CD14-positive monocyte (primary cell): ENCODE measurements around the gene DEPDC7. TPM values are rescaled to one million over a fixed set of nuclear protein-coding genes. Genes with fewer than 3 reads are reported as not detected.

ENCODE experiments used
- DNase-seq, 3 donors: peaks; one replicate each; pipeline ENCODE4 v3.0.0-alpha.2; 2011 to 2022
- H2AFZ ChIP-seq: 2 replicates; pipeline ENCODE4 v1.6.0; 2012; ENCODE audit warnings: mild to moderate bottlenecking, low read depth, low read length, inconsistent platforms; ENCODE audit not compliant: insufficient read depth, poor library complexity, severe bottlenecking
- H3K27ac ChIP-seq, 2 donors: 1 replicate in 1 of 2; 2 replicates in 1 of 2; pipeline ENCODE4 v1.5.1; 2012 to 2013; ENCODE audit warnings: low read length in 2 of 2, control low read depth in 1 of 2, inconsistent platforms in 1 of 2, low read depth in 1 of 2, mild to moderate bottlenecking in 1 of 2
- H3K27me3 ChIP-seq, 2 donors: one replicate each; pipeline versions ENCODE4 v1.6.0 to v1.6.1; 2011 to 2013; ENCODE audit warnings: low read length in 2 of 2; ENCODE audit not compliant: control insufficient read depth in 2 of 2, insufficient read depth in 2 of 2
- H3K36me3 ChIP-seq, 2 donors: replicated peaks in 1 of 2; 1 replicate in 1 of 2; 2 replicates in 1 of 2; pipeline versions ENCODE4 v1.5.1 to v1.6.1; 2012 to 2013; ENCODE audit warnings: low read length in 2 of 2, control low read depth in 1 of 2, inconsistent platforms in 1 of 2, mild to moderate bottlenecking in 1 of 2; ENCODE audit not compliant: insufficient read depth in 2 of 2, control insufficient read depth in 1 of 2
- H3K4me1 ChIP-seq, 2 donors: 1 replicate in 1 of 2; 2 replicates in 1 of 2; pipeline versions ENCODE4 v1.5.1 to v1.6.1; 2012 to 2013; ENCODE audit warnings: low read length in 2 of 2, control low read depth in 1 of 2, inconsistent platforms in 1 of 2, mild to moderate bottlenecking in 1 of 2, moderate library complexity in 1 of 2; ENCODE audit not compliant: insufficient read depth in 2 of 2, control insufficient read depth in 1 of 2
- H3K4me2 ChIP-seq: replicated peaks from 2 replicates; pipeline ENCODE3; 2012; ENCODE audit warnings: low read length, moderate library complexity, mild to moderate bottlenecking; ENCODE audit not compliant: poor library complexity, severe bottlenecking; ENCODE audit errors: extremely low read depth
- H3K4me3 ChIP-seq, 3 experiments: fragments of 200-600 bp in 1 of 3; sonication (generic) in 1 of 3; replicated peaks in 1 of 3; 1 replicate in 2 of 3; 2 replicates in 1 of 3; pipeline ENCODE4 v1.5.1; 2011 to 2013; ENCODE audit warnings: low read length in 3 of 3, mild to moderate bottlenecking in 3 of 3, control low read depth in 2 of 3, low read depth in 2 of 3, inconsistent platforms in 1 of 3, moderate library complexity in 1 of 3
- H3K79me2 ChIP-seq: 2 replicates; pipeline ENCODE4 v1.6.0; 2012; ENCODE audit warnings: mild to moderate bottlenecking, control low read depth, inconsistent platforms, low read length, moderate library complexity; ENCODE audit not compliant: insufficient read depth
- H3K9ac ChIP-seq: 2 replicates; pipeline ENCODE4 v1.6.0; 2017; ENCODE audit warnings: low read length, mild to moderate bottlenecking; ENCODE audit not compliant: insufficient read depth, poor library complexity, severe bottlenecking
- H3K9me3 ChIP-seq, 2 donors: replicated peaks in 1 of 2; 1 replicate in 1 of 2; 2 replicates in 1 of 2; pipeline versions ENCODE4 v1.5.1 to v1.6.1; 2012 to 2013; ENCODE audit warnings: low read length in 2 of 2, control low read depth in 1 of 2; ENCODE audit not compliant: control insufficient read depth in 1 of 2, insufficient read depth in 1 of 2
- H4K20me1 ChIP-seq: 2 replicates; pipeline ENCODE4 v1.6.0; 2012; ENCODE audit warnings: mild to moderate bottlenecking, low read length, control low read depth, moderate library complexity; ENCODE audit not compliant: insufficient read depth
- H3K27ac Mint-ChIP-seq, 7 donors: one replicate each; pipeline ENCODE4 v1.8.0; 2020; ENCODE audit warnings: mild to moderate bottlenecking in 7 of 7, mixed read lengths in 7 of 7, moderate library complexity in 6 of 7, inconsistent platforms in 2 of 7
- H3K27me3 Mint-ChIP-seq, 3 donors: one replicate each; pipeline ENCODE4 v1.8.0; 2021 to 2022; ENCODE audit warnings: low read depth in 3 of 3, mild to moderate bottlenecking in 3 of 3, mixed read lengths in 3 of 3, moderate library complexity in 3 of 3, inconsistent platforms in 1 of 3
- H3K36me3 Mint-ChIP-seq, 2 donors: one replicate each; pipeline ENCODE4 v1.8.0; 2020; ENCODE audit warnings: mixed read lengths in 2 of 2, inconsistent platforms in 1 of 2, mild to moderate bottlenecking in 1 of 2
- H3K4me1 Mint-ChIP-seq: one replicate; pipeline ENCODE4 v1.8.0; 2020; ENCODE audit warnings: mild to moderate bottlenecking, mixed read lengths
- H3K4me3 Mint-ChIP-seq, 2 donors: one replicate each; pipeline ENCODE4 v1.8.0; 2020; ENCODE audit warnings: mild to moderate bottlenecking in 2 of 2, mixed read lengths in 2 of 2, moderate library complexity in 1 of 2
- H3K9me3 Mint-ChIP-seq, 7 donors: one replicate each; pipeline ENCODE4 v1.8.0; 2020 to 2022; ENCODE audit warnings: mixed read lengths in 7 of 7, mild to moderate bottlenecking in 6 of 7, moderate library complexity in 6 of 7, inconsistent platforms in 2 of 7
- WGBS: methylation state at CpG from one replicate; pipeline ENCODE4 v1.1.5; 2013; ENCODE audit warnings: missing lambda C conversion rate; ENCODE audit not compliant: insufficient coverage; 5-methylcytosine and 5-hydroxymethylcytosine counted together
- intact Hi-C, 2 donors: fragments of 100-400 bp; cut with micrococcal nuclease; formaldehyde crosslinking; loops; one replicate each; pipeline versions ENCODE4 v1.15.0 to v1.15.1; 2023
- polyA plus RNA-seq, 3 donors: library from polyadenylated mRNA; depleted of rRNA in 1 of 3; unstranded in 2 of 3; stranded (reverse) in 1 of 3; fragments of 300-500 nt in 2 of 3; fragments of >200 nt in 1 of 3; fragmentation: Illumina TruSeq in 2 of 3; gene quantifications; 1 replicate in 2 of 3; 2 replicates in 1 of 3; pipeline ENCODE4 v1.2.3, GENCODE V29; 2012 to 2021
- TF ChIP-seq, protein P1 (sequence below): fragments of 200-600 bp; IDR thresholded peaks from one replicate; pipeline ENCODE4 v1.8.0; 2022; ENCODE audit warnings: antibody characterized with exemption, mild to moderate bottlenecking

The DEPDC7 gene
- polyA plus RNA-seq, 3 donors, result 0.33 to 0.55 (median 0.48) TPM

DNA sequence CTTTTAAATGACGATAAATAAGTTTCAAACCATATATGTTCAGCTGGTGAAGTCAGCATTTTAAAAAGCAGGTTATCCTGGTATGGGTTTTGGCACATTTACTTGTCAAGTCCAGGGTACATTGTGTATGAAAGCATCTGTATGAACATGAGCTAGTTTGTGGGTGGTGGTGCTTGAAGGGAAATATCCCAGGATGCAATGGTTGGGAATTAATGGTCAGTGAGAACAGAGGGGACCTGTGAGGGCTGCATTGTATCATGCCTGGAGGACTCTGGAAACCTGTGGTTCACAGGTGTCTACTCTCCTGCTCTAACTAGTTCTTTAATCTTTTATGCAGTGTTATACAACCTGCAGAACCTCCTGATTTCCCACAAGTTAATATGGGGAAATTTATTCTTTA is 5.8 kb downstream of the DEPDC7 start:
- Histone ChIP-seq H4K20me1 (no peaks in the 10 kb centered on the region), H3K4me3 (no peak overlapping the region), H3K27me3 (peaks cover 1 to 9% of the 10 kb centered on the region in 2 donors), H3K79me2 (no peaks in the 10 kb centered on the region), H3K9ac (no peak overlapping the region), H3K4me1 (peaks cover 5 to 14% of the 10 kb centered on the region in 2 donors), H3K36me3 (no peaks in the 10 kb centered on the region), H2AFZ (no peak overlapping the region), H3K9me3 (no peaks in the 10 kb centered on the region), H3K27ac (no peak overlapping the region), H3K4me2 (no peak overlapping the region)
- intact Hi-C loops, result no loop called here
- Mint-ChIP-seq H3K27me3 (peaks cover 0 to 3% (median 3%) of the 10 kb centered on the region in 3 donors), H3K36me3 (peaks cover 0 to 5% of the 10 kb centered on the region in 2 donors), H3K4me3 (no peak overlapping the region), H3K4me1 (peaks cover 12% of the 10 kb centered on the region), H3K27ac (no peak overlapping the region), H3K9me3 (no peaks in the 10 kb centered on the region)
- no peak for DNase-seq
- WGBS, result 100% methylated on average over 1 of the region's 1 CpG
- TF ChIP-seq, protein P1, sequence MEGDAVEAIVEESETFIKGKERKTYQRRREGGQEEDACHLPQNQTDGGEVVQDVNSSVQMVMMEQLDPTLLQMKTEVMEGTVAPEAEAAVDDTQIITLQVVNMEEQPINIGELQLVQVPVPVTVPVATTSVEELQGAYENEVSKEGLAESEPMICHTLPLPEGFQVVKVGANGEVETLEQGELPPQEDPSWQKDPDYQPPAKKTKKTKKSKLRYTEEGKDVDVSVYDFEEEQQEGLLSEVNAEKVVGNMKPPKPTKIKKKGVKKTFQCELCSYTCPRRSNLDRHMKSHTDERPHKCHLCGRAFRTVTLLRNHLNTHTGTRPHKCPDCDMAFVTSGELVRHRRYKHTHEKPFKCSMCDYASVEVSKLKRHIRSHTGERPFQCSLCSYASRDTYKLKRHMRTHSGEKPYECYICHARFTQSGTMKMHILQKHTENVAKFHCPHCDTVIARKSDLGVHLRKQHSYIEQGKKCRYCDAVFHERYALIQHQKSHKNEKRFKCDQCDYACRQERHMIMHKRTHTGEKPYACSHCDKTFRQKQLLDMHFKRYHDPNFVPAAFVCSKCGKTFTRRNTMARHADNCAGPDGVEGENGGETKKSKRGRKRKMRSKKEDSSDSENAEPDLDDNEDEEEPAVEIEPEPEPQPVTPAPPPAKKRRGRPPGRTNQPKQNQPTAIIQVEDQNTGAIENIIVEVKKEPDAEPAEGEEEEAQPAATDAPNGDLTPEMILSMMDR, result no peak

DNA sequence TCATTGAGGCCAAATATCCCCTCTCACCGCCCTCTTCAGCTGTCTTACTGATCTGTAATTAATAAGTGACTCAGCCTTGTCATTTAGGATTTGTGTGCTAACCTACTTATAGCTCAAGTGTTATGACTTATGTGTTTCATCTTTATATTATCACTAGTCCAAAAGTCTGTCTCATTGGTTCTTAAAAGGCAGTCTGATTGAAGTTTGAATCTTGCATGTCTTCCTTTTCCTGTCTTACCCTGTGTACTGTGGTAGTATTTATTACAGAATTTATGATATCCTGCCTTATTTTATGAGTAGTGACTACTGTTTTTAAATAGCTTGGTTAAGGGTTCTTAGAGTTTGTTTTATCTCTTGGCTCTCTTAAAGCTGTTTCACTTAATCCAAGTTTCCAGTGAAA is 6.3 kb downstream of the DEPDC7 start:
- no peaks in the 10 kb centered on the region for H3K79me2 ChIP-seq
- TF ChIP-seq, protein P1, result no peak
- H3K4me2 ChIP-seq, result no peak overlapping the region
- Mint-ChIP-seq H3K27ac (no peak overlapping the region), H3K4me1 (peaks cover 8% of the 10 kb centered on the region), H3K27me3 (peaks cover 0 to 3% (median 2%) of the 10 kb centered on the region in 3 donors), H3K9me3 (no peaks in the 10 kb centered on the region), H3K4me3 (no peak overlapping the region), H3K36me3 (peaks cover 0 to 7% of the 10 kb centered on the region in 2 donors)
- no CpG with 5 or more reads among the region's 1 CpG for WGBS
- peaks cover under 1 to 9% of the 10 kb centered on the region in 2 donors for H3K4me1 ChIP-seq
- no peak overlapping the region for H3K4me3 ChIP-seq
- no peaks in the 10 kb centered on the region for H3K9me3 ChIP-seq
- DNase-seq, result no peak
- intact Hi-C loops, result no loop called here
- no peak overlapping the region for H3K9ac ChIP-seq
- no peaks in the 10 kb centered on the region for H3K36me3 ChIP-seq
- peaks cover 0 to 5% of the 10 kb centered on the region in 2 donors for H3K27me3 ChIP-seq
- no peak overlapping the region for H3K27ac ChIP-seq
- no peaks in the 10 kb centered on the region for H4K20me1 ChIP-seq
- no peak overlapping the region for H2AFZ ChIP-seq
